ENCODE data around the gene CENPP.

The CENPP gene

GRCh38 chr9:92598382-92598781, 272.6 kb downstream of the CENPP start:
- no peak for DNase-seq (ENCODE audit: low read depth in 2 of 2)

DNA sequence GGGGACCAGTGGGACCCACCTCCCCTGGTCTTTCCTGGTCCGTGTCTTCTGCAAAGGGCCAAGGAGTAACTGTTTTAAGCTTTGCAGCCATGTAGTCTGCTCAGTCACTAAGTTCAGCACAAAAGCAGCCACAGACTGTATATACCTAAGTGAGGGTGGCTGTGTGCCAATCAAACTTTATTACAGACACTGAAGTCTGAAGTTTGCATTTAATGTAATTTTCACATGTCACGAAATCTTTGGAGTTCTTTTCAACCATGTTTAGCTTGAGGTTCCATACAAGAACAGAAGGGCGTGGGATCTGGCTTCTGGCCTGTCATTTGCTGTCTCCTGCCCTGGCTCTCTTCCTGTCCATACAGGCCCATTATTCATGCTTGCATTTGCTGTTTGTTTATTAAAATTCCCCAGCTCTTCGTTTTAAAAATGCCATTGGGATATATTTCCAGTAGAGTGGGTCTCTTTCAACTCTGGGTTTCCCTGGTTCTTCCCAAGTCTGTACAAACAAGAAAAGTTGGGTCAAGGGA, 274.2 kb downstream of the CENPP start:
- DNase-seq (ENCODE audit: low read depth in 2 of 2), result no peak

DNA sequence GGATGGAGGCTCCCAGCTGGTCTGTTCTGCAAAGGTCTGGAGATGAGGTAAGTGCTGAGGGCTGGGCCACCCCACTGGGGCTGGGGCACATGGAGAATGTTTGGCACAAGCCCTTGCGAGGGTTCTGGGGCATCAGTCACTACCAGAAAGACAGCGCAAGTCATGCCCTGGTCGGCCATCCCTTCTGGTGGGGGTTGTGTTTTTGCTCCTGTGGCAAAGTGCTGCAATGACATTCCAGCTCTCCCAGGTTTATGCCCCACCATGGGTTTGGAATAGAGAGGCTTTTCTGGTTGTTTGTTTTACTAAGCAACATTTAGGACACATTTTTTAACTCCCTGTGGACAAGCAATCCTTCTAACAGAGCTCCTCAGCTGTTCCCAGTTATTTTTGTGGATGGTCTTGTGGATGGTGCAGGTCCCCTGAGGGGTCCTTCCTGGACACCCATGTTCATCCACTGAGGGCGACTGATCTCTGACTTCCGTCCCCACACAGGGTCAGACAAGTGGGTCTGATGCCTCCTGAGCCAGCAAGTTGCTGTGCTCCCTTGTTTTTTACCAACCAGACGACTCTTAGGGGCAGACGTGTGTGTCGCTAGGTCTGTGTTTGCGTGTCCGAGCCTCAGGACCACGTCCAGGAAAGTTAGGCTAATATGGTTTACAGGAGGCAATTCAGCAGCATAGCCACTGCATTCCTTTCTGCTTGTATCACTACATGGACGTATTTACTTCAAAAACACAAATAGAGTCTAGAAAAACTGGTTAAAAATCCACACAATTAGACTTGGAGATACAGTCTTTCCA, 274.9 kb downstream of the CENPP start:
- no peak for DNase-seq (ENCODE audit: low read depth in 2 of 2)

DNA sequence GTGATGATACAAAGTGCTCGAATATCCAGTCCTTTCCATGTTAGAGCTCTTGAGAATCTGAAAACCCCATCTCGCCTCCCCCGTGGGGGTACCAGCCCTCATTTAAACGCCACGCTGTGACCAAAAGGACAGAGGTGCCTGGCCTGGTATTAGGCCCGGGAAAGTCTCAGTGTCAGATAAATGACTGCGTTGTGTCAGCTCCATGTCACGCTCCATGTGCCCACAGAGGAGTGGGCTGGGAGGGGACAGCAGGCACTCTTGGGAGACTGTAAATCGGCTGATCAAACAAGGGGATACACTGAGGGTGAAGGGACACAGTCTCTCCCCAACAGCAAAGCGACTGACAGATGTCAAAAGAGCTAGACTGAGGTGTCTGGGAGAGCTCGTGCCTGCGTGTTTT, 275.7 kb downstream of the CENPP start:
- no peak for DNase-seq (ENCODE audit: low read depth in 2 of 2)

DNA sequence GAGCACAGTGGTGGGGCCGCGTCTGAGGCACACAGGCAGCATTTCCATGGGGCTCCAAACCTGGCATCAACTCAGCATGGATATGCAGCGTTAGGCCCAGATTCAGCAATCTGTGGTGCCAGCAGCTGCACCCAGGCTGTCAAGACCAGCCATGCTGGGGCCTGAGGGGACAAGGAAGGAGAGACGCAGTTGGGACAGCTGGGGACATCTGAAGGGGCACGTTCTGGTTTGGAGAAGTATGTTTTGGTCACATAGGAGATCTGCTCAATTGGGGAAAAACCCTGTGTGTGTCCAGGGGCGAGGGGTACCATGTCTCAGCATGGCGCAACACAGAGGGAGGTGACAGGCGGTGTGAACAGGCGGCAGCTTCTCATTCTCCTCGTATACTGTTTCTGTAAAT, 276.7 kb downstream of the CENPP start:
- no peak for DNase-seq (ENCODE audit: low read depth in 2 of 2)

DNA sequence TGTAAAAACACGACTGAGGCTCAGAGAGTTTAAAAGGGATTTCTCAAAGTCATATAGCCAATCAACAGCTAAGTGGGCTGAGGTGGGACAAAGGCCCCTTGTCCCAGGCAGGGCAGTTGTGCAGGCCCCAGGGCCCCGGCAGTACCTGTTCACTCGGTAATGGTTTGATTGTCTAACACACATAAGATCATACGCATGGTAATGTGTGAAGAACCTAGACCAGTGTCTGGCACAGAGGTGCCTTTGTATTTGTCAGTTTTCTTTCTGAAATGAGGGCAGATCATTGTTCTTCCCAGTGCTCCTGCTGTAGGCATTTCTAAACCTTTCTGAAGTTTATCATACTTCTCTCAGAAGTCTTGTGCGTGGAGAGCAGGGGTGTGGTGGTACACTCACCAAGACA, 277.3 kb downstream of the CENPP start:
- no peak for DNase-seq (ENCODE audit: low read depth in 2 of 2)

- DNase-seq (ENCODE audit: low read depth in 2 of 2), result no peak
Measured at GRCh38 chr9:92603990-92604389, 278.2 kb downstream of the CENPP start.

DNA sequence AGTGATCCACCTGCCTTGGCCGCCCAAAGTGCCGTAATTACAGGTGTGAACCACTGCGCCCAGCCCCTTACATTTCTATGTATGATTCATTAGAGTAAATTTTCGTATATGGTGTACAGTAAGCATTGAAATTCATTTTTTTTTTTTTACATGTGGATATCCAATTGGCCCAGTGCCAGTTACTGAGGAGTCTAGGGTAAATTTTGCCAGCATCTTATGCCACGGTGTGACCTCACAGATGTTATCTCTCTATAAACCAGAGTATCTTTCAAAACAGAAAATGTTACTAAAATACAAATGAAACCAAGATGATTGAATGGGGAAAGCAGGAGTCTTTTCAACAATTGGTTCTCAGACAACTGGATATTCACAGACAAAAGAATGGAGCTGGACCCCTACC, 279.5 kb downstream of the CENPP start:
- DNase-seq (ENCODE audit: low read depth in 2 of 2), result no peak

- DNase-seq (ENCODE audit: low read depth in 2 of 2), result no peak
Measured at GRCh38 chr9:92607088-92607487, 281.3 kb downstream of the CENPP start.

DNA sequence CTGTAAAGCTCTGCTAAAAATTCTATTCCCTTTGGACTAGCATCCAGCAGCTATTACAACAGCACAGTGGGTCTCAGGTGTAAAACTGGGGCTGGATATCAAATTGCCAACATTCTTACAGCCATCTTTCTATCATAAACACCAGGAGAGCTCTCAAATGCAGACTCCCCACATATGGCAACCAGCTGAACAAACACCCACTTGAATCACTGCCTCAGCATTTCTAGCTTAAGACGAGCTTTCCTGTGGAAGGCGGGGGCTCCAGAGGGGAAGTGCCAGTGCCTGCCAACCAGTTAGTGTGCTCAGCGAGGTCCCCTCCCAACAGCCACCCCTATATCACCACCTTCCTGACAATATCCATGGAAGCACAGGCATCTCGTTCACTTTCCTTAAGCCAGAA, 282.0 kb downstream of the CENPP start:
- DNase-seq (ENCODE audit: low read depth in 2 of 2), result no peak

DNA sequence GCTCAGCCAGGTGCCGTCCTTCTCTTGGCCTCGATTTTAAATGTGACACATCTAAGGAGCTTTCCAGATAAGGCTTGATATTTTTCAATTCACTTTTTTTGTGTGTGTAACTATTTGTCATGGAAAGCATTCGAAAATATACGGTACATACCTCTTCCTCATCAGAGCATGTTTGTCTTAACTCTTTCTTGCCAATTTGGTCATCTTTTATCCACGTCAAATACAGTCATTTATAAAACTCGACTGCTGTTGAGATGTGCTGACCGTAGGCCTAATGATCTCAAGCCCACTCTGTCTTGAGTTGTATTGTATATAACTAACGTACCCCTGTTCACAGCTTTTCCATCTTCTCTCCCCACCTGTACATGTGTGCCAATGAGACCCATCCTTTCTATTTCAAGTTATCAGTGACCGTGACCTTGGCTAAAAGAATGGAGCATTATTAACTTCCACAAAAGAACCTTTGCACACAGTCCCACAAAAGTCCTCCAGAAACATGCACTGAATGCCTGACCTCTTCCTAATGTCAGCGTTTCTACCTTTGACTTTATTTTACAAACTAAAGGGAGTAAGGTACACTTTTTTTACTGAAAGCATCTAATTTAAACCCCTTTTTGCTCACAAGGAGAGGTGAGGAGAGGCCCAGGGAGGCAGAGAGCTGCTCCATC, 282.6 kb downstream of the CENPP start:
- no peak for DNase-seq (ENCODE audit: low read depth in 2 of 2)

GRCh38 chr9:92608909-92609445, 283.2 kb downstream of the CENPP start:
- no peak for DNase-seq (ENCODE audit: low read depth in 2 of 2)

DNA sequence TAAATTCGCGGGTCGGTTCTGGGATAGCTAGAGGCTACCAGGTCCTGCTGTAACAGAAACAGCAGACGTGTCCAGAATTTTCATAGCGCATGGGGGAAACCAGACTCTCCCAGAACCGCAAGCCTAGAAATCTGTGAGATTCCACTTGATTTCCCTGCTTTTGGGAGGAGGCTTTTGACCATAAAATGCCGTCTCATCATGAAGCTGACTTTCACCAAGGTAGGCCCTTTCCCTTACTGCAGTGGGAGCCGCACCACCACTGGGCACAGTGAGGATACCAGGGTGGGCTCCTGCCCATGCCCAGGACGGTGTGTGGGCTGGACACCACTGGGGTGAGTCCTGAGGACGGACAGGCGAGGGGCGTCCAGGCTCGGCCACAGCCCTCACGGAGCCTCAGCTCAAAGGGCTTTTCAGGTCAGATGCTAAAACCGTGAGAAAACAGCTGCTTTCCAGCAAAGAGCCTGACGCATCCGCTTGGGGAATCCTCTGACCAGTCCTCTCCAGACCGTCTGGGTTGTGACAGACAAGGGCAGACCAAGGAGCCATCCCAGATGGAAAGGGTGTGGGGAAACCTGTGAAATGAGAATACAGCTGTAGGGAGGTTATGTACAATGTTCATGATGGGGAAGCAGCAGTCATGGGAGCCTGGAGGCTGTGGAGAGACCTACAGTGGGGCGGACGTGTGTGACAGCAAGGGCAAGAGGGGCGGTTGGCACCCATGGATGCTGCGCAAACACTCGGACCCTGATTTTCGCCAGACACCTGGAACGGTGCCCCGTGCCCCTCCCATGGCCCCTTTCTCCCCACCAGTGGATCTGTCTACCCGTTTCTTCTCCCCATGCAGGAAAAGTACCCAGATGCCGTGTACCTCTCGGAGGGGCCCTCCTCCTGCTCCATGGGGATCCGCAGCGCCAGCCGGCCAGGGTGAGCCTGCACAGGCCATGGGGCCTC, 285.0 kb downstream of the CENPP start:
- no peak for DNase-seq (ENCODE audit: low read depth in 2 of 2)

DNA sequence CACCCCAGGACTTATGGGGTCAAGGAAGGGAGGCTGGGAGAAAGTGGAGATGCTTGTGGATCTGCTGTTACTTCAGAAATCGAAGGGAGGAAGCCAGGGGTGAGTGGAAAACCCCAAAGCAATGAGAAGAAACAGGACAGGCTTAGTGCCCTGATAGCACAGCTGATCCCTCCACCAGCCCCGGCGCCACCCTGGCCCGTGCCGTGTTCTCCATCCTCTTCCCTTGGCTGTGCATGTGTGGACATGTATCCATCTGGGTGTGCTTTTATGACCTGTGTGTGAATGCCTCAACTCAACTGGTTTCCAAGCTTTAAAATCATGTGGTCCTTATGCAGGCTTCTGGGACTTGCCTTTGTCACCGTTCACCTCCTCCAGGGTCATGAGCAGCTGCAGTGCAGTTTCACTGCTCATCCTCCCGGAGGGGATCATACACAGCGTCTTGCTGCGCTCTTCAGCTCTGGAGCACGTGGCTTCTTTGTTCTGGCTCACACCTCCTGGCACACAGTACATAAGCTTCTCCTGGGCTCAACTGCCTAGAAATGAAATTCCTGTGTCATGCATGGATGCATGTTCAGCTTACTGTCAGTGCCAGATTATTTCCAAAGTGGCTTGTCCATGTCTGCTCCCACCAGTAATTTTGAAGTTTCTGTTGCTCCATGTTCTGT, 286.0 kb downstream of the CENPP start:
- no peak for DNase-seq (ENCODE audit: low read depth in 2 of 2)

GRCh38 chr9:92612292-92612691, 286.5 kb downstream of the CENPP start:
- no peak for DNase-seq (ENCODE audit: low read depth in 2 of 2)

GRCh38 chr9:92612816-92613215, 287.1 kb downstream of the CENPP start:
- DNase-seq (ENCODE audit: low read depth in 2 of 2), result no peak

GRCh38 chr9:92613268-92614122, 287.7 kb downstream of the CENPP start:
- DNase-seq (ENCODE audit: low read depth in 2 of 2), result no peak

DNA sequence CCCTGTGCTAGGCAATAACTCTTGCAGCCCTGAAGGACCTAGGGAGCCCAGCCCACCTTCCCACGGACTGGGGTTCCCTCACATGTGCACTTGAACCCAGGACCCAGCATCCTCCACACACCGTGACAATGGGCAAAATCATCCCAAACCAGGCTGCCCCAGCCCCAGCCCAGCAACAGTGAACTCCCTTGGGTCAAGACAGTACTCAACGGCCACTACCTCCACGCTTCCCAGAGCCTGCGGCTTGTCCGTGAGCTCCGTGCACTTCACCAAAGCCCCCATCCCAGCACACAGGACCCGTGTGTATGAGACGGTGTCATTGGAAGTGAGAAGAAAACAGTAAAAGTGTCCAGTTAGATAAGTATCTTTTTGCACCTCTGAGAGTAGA, 288.4 kb downstream of the CENPP start:
- DNase-seq (ENCODE audit: low read depth in 2 of 2), result no peak

GRCh38 chr9:92614763-92615461, 289.2 kb downstream of the CENPP start:
- DNase-seq (ENCODE audit: low read depth in 2 of 2), result no peak

- DNase-seq (ENCODE audit: low read depth in 2 of 2), result no peak
Measured at GRCh38 chr9:92615790-92616189, 290.0 kb downstream of the CENPP start.

Data from activated CD8-positive, alpha-beta memory T cell treated with anti-CD3 and anti-CD28 coated beads for 4 hours (primary cell).